HCT116 (cell line): Measurements from ENCODE around the gene LGALS12.

ENCODE experiments used
- CEBPB ChIP-seq: IDR thresholded peaks from 2 replicates; pipeline ENCODE4 v1.6.1; 2012; ENCODE audit warnings: low read depth
- EZH2 ChIP-seq: fragments of 200-600 bp; sonication (generic); IDR thresholded peaks from 2 replicates; pipeline ENCODE4 v1.6.1; 2017; ENCODE audit warnings: antibody characterized with exemption, mixed run types
- FOSL1 ChIP-seq: IDR thresholded peaks from 2 replicates; pipeline ENCODE4 v1.6.1; 2012; ENCODE audit warnings: low read depth
- POLR2A ChIP-seq: IDR thresholded peaks from 2 replicates; pipeline ENCODE4 v1.7.0; 2011; ENCODE audit warnings: borderline replicate concordance; ENCODE audit not compliant: insufficient read depth, insufficient read length; ENCODE audit errors: extremely low read depth
- SP1 ChIP-seq: IDR thresholded peaks from 2 replicates; pipeline ENCODE4 v1.6.1; 2012; ENCODE audit warnings: low read depth
- ZFX ChIP-seq: fragments of 450-650 bp; IDR thresholded peaks from 2 replicates; pipeline ENCODE4 v1.6.1; 2017
- TF ChIP-seq, protein P1 (sequence below), 3 experiments: fragments of 200-600 bp in 1 of 3; sonication (generic) in 1 of 3; IDR thresholded peaks in 2 of 3; conservative IDR thresholded peaks in 1 of 3; 2 replicates each; pipeline ENCODE4 v1.5.1; 2012 to 2017; ENCODE audit warnings: low read depth in 2 of 3, low read length in 2 of 3, antibody characterized with exemption in 1 of 3, borderline replicate concordance in 1 of 3, control low read depth in 1 of 3, mild to moderate bottlenecking in 1 of 3, mixed read lengths in 1 of 3, mixed run types in 1 of 3, moderate library complexity in 1 of 3; ENCODE audit not compliant: insufficient read depth in 1 of 3
- TF ChIP-seq, protein P2 (sequence below): IDR thresholded peaks from 2 replicates; pipeline ENCODE4 v1.6.1; 2012

DNA sequence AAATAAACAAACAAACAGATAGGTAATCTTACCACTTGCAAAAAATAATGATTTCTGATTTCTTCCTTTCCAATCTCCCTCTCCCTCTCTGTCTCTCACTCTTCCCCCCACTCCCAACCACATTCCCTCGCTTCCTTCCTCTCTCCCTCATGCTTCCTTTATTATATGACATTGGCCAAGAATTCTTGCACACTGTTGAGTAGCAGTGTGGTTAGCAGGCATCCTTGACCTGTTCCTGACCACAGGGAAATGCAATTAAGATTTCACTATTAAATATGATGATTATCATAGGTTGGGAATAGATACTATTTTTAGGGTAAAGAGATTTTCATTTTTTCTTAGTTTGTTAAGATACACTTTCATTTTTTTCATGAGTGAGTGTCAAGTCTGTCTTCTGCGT, 16.0 kb downstream of the LGALS12 start:
- TF ChIP-seq ZFX (no peak), FOSL1 (no peak), SP1 (no peak), POLR2A (no peak), EZH2 (no peak), CEBPB (no peak)
- TF ChIP-seq, protein P1, sequence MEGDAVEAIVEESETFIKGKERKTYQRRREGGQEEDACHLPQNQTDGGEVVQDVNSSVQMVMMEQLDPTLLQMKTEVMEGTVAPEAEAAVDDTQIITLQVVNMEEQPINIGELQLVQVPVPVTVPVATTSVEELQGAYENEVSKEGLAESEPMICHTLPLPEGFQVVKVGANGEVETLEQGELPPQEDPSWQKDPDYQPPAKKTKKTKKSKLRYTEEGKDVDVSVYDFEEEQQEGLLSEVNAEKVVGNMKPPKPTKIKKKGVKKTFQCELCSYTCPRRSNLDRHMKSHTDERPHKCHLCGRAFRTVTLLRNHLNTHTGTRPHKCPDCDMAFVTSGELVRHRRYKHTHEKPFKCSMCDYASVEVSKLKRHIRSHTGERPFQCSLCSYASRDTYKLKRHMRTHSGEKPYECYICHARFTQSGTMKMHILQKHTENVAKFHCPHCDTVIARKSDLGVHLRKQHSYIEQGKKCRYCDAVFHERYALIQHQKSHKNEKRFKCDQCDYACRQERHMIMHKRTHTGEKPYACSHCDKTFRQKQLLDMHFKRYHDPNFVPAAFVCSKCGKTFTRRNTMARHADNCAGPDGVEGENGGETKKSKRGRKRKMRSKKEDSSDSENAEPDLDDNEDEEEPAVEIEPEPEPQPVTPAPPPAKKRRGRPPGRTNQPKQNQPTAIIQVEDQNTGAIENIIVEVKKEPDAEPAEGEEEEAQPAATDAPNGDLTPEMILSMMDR (IDR thresholded peaks at IDR 0.05 in 2 of 3, conservative IDR thresholded peaks at IDR 0.05 in 1 of 3; ENCODE audit: borderline replicate concordance in 1 of 3, insufficient read depth in 1 of 3, low read depth in 2 of 3, low read length in 2 of 3), result no peak
- TF ChIP-seq, protein P2, sequence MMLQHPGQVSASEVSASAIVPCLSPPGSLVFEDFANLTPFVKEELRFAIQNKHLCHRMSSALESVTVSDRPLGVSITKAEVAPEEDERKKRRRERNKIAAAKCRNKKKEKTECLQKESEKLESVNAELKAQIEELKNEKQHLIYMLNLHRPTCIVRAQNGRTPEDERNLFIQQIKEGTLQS, result no peak
